Islet of Langerhans (tissue), 1 donor: Measurements from ENCODE around the gene NRG3.
"Not testable (repeated sequence)": the region's sequence is repeated elsewhere in the genome, so short reads cannot be mapped to it uniquely, and the experiment has no call there.

Experiments used
- FAIRE-seq: peaks from one replicate; lab custom pipeline; 2011; peaks lifted over from hg19 to GRCh38; lab: Jason Lieb, UNC

NRG3 gene

DNA sequence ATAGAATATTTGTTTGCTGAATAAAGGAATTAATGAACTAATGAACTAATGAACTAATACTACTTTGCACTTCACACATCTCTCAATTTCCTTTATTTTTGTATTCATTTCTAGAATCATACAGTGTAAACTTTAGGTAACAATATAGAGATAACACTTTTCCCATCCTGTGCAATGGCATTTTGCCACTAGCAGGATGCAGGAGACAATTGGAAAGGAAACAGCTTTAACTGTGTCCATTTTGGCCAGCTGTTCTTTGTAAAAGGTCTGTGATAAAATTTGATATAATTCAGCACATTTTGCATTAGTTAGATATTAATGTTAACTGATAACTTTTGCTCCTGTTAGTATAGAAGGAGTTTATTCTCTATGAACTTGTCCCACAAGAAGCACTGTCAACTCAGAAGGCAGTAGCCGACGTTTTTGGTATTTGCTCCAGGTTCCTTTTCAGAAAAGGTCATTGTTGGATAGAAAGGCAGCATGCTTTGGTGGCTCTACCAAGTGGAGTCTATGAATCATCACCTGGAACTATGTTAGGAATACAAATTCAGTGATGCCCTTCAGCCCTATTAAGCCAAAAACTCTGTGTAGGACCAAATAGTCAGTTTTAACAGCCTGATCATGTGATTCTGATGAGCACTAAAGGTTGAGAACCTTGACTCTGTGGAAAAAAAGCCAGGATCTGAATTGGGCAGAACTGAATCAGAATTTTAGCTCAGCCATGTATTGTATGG is 86.6 kb downstream of the NRG3 start:
- no peak for FAIRE-seq

DNA sequence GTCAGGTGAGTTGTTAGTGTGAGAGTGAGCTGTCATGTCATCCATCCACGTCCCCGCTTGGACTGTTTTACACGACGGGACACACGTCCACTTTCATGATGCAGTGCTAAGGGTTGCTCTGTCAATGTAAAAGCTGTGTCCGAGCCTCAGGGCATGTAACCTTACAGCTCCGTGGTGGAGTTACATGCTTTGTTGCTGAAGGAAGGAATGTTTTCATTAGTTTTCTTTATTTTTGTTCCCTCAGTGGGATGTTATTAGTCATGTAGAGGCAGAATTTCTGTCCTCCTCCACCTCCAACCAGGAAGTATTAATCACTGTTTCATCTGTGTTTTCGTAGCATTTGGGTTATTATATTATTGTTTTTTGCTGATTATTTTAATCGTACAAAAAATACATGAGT is 88.6 kb downstream of the NRG3 start:
- FAIRE-seq: no peak

GRCh38 chr10:81967716-81968115 is 92.7 kb downstream of the NRG3 start:
- no peak for FAIRE-seq

- no peak for FAIRE-seq
Observed at GRCh38 chr10:81969136-81969535, 94.1 kb downstream of the NRG3 start.

GRCh38 chr10:81978238-81978637 is 103.2 kb downstream of the NRG3 start:
- no peak for FAIRE-seq

GRCh38 chr10:81981724-81982123 is 106.7 kb downstream of the NRG3 start:
- no peak for FAIRE-seq

DNA sequence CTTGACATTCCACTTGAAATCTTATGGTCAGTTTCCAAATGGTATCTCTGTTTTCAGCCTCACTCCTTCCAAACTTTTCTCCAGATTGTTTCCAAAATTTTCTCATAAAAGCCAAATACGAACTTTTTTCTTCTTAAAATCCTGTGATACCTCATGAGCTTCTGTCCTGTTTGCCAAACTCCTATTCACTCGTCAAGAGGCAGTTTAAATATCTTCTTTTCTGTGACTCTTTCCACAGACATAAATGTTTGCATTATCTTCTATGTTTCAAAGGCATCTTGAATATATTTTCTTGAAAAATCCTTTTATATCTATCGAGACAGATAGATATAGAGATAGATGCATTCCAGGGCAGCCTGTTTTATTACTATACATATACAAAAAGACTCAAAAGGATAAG is 109.4 kb downstream of the NRG3 start:
- no peak for FAIRE-seq

GRCh38 chr10:81995254-81995653 is 120.3 kb downstream of the NRG3 start:
- FAIRE-seq: no peak

DNA sequence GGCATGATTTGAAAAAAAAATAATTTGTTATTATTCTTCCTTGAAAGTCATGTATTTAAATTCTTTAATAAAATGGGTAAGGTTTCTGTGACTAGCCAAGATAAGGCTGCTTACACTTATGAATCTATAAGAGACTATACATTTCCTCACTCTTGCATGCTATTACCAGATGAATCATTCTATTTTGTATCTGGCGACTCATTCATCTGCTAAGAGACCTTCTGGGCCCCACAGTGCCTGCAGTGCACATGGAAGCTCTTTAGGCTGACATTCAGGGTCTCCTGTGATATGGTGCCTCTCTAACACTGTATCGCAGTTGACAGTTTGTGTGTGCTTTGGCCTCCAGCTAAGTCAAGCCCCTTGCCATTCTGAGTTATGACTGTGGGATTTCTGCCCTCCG is 121.9 kb downstream of the NRG3 start:
- FAIRE-seq: no peak

DNA sequence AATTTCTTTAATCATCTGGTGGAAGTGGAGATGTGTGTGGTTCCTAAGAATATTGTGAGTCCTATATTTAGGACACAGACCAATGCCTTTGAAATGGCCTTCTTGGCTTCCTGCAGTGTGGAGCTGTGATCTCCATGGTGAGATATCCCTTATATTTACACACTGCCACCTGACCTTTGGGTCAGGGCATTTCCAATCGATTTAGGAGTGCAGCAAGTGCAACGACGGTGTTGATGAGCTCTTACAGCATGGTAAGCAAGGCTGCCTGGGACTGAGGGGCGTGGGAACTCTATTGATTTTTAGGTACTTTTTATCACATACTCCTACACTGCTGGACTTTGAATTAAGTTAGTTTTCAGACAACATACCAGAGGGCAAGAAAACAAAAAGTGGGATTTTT is 146.0 kb downstream of the NRG3 start:
- FAIRE-seq: no peak

GRCh38 chr10:82027711-82028110 is 152.7 kb downstream of the NRG3 start:
- no peak for FAIRE-seq

- no peak for FAIRE-seq
Observed at GRCh38 chr10:82037076-82037475, 162.1 kb downstream of the NRG3 start.

DNA sequence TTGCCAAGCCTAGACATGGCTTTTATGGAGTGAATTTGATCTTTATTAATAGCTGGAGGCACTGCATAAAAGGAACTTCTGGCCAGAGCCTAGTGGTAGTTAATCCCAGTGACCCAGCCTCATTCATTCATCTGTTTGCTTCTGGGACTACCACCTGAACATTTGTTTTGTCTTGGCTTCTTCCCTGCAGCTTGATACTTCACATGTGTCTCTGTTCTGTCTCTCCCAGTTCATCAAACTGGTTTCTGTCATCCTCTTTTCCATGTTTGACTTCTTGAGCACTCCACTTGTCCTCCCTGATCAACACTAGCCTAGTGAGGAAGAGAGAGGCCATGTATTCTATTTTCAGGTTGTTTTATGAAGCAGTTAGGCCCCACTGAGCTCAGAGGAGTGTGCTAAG is 163.6 kb downstream of the NRG3 start:
- no peak for FAIRE-seq

DNA sequence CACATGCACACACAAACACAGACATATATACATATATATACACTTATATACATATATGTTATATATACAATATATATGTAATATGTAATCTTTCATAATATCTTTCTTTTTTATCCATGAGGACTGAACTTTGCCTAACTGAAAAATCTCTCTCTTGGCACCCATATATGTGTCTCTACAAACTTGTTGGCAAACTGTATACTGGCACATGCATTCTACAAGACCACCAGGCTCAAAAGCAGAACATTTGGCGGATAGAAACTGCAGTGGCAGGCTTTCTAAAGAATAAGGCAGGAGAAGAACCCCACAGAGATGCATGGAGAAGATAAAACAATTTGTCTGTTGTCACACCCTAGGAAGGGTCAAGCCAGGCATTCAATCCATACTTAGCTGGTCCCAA is 165.3 kb downstream of the NRG3 start:
- FAIRE-seq: no peak

DNA sequence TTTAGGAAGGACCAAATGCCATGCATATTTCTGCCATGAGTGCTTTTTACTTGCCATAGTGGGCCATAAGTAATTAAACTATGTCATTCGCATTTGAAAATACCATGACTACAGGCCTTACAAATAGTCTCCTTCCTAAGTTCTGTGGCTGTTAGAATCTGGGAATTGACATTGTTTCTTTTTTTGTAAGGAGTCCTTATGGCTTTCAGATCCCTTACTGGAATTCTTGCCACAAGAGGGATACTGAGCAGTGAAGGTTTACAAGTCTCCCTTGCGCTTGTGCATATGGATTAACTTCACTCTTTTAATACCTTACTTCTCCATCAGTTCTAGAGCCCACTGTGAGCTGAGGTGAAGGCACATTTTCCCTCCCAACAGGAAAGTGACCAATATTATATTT is 166.0 kb downstream of the NRG3 start:
- no peak for FAIRE-seq

- no peak for FAIRE-seq
Observed at GRCh38 chr10:82056391-82056790, 181.4 kb downstream of the NRG3 start.

DNA sequence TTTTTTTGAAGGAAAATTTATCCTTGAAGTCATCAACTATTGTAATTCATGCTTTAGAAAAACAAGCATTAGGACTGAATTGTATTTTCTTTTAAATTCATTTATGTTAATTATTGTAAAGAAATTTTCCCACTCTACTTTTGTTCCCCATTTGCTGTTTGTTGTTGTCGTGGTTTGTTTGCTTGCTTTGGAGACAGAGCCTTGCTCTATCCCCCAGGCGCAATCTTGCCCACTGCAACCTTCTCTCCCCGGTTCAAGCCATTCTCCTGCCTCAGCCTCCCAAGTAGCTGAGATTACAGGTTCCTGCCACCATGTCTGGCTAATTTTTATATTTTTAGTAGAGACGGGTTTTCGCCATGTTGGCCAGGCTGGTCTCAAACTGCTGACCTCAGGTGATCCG is 192.2 kb downstream of the NRG3 start:
- FAIRE-seq: not testable (repeated sequence)

DNA sequence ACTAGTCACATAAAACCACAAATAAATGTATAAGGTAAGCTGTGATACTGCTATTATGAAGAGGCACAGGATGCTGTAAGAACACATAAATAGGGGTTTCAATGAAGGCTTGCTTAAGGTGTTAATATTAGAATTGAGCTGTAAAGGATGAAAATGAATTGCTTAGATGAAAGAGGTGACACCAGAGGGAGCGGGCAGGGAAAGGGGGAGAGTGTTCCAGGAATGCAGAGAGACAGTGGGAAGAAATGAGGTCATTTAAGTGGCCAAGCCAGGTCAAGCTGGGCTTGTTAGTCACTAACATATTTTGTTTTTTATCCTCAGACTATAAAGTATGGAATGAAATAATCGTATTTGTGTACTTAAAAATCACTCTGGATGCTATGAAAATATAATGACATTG is 193.5 kb downstream of the NRG3 start:
- FAIRE-seq: no peak

DNA sequence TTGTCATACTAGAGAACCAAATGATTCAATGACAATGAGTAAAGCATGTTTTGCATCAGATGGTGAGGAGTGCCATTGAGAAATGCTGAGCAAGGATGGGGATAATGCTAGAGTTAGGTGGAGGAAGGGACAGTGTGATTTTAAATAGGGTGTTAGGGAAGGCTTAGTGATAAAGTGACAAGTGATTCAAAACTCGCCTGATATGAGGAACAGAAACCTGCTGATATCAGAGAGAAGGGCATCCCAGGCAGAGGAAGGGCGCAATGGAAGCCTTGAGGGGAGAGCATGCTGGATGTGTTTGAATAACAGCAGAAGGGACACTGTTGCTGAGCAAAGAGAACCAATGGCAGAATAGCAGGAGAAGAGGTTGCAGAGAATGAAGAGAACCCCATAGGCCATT is 196.2 kb downstream of the NRG3 start:
- no peak for FAIRE-seq

GRCh38 chr10:82072124-82072523 is 197.1 kb downstream of the NRG3 start:
- FAIRE-seq: peak; percentile 9

DNA sequence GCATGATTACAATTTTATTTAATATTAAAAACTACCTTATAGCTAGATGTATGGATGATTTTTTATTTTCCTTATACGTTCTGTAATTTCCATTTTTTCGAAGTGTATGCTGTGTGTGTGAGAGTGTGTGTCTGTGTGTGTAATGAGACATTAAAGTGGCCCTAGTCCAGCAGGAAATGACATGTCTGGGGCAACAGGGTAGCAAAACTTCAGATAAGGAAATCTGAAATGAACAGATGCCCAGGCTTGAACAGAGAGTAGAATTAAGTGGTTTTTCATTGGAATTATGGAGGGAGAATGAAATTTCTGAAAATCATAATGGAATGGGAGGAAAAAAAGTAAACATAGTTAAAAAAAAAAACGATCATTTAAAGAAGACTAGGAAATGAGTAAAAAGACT is 200.6 kb downstream of the NRG3 start:
- no peak for FAIRE-seq

DNA sequence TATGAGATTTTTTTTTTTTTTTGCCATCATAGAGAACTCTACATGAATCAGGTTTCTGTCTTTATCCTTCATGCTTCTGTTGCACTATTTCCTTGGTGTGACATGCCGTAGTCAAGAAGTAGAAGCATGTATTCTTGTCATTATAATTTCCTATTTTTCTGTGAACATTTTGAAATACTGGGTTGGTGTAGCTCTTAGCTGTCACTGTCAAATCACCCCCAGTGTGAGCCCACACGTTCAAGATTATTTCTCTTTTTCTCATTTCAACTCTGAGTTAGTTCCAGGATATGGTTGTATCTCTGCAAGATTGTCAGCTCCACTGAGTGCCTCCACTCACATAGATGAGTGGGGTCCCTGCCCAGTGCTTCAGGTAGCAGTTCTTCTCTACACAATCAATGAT is 209.5 kb downstream of the NRG3 start:
- FAIRE-seq: no peak

DNA sequence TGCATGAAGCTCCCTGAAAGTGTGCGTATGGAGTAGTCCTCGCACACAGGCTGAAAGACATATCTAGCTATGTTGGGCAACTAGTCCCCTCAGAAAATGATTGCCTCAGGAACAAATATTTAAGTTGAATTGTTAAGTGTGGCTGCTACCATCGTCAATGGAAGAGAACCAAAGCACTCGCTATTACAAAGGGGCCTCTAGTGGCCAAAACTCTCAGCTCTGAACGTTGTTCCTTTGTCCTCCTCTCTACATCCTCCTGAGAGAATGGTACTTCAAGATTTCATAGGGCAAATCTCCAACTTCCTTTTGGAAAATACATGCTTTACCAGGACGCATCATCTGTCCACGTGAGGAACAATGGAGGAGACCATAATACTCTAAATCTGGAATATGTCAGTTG is 209.9 kb downstream of the NRG3 start:
- FAIRE-seq: no peak

DNA sequence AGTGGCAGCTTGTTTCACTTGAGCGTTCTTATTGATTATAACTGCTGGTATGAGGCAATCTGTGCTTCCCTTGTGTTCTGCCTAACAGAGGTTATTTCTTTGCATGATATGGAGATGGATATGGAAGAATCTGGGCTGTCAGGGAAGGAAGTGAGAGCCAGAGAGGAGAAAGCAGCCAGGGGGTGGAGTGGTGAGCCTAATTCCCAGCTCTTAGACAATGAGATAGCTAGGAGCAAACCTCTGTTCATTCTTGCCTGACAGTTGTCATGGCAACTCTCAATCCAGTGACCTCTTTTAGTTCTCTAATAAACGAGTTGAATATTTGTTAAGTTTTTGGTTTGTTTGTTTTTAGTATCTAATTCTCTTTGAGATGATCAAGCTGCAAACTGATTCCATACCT is 214.3 kb downstream of the NRG3 start:
- no peak for FAIRE-seq

DNA sequence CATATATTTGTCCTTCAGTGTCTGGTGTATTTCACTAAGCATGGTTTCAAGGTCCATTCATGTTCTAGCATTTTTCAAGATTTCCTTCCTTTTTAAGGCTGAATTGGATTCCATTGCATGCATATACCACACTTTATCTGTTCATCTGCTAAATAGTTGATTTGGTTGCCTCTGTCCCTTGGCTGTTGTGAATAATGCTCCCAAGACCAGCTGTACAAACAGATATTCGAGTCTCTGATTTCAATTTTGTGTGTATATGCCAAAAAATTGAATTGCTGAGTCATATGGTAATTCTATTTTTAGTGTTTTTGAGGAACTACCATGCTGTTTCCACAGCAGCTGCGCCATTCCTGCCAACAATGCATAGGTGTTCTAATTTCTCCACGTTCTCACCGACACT is 216.4 kb downstream of the NRG3 start:
- FAIRE-seq: no peak
